Dendritic cell treated with granulocyte-macrophage colony-stimulating factor and Interleukin-4, amounts not matched to agents 40 ng/mL and 50 ng/mL, for 4 days (primary cell): ENCODE measurements around the gene SAPCD1.
A peak's percentile ranks its signal among the peaks of the same experiment; 100 is the strongest.

Experiments
- H3K27ac Mint-ChIP-seq: one replicate; pipeline ENCODE4 v1.8.0; 2022; ENCODE audit warnings: mild to moderate bottlenecking, mixed read lengths
- H3K27me3 Mint-ChIP-seq: one replicate; pipeline ENCODE4 v1.8.0; 2022; ENCODE audit warnings: mild to moderate bottlenecking, mixed read lengths
- H3K36me3 Mint-ChIP-seq: one replicate; pipeline ENCODE4 v1.8.0; 2022; ENCODE audit warnings: low read depth, mixed read lengths
- H3K4me1 Mint-ChIP-seq: one replicate; pipeline ENCODE4 v1.8.0; 2022; ENCODE audit warnings: low read depth, mixed read lengths
- H3K4me3 Mint-ChIP-seq: one replicate; pipeline ENCODE4 v1.8.0; 2022; ENCODE audit warnings: mild to moderate bottlenecking, moderate library complexity, mixed read lengths
- H3K9me3 Mint-ChIP-seq: one replicate; pipeline ENCODE4 v1.8.0; 2022; ENCODE audit warnings: mixed read lengths
- intact Hi-C: fragments of 100-400 bp; cut with micrococcal nuclease; formaldehyde crosslinking; loops from one replicate; pipeline ENCODE4 v1.15.0; 2022

Gene SAPCD1

DNA sequence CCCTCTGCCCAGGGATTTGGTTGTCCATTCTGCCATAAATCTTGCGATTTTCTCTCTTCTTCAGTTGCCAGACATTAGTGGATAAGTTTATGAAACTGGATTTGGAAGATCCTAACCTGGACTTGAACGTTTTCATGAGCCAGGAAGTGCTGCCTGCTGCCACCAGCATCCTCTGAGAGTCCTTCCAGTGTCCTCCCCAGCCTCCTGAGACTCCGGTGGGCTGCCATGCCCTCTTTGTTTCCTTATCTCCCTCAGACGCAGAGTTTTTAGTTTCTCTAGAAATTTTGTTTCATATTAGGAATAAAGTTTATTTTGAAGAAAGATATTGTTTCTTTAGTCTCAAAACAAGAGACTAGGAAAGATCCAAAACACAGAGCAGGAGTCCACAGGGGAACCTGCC is at the start of gene SAPCD1:
Gene SAPCD1 (plus strand): TSS at position 301 of the 400 bp plus-strand sequence. CDS start 399 bp downstream, outside the sequence.
- Mint-ChIP-seq H3K9me3 (no peaks in the 10 kb centered on the region), H3K36me3 (peaks cover 52% of the 10 kb centered on the region), H3K27ac (no peak within 1 kb of the TSS), H3K27me3 (peaks cover 3% of the 10 kb centered on the region), H3K4me1 (peaks cover 14% of the 10 kb centered on the region), H3K4me3 (no peak within 1 kb of the TSS)
- intact Hi-C loops, result no loop called here

DNA sequence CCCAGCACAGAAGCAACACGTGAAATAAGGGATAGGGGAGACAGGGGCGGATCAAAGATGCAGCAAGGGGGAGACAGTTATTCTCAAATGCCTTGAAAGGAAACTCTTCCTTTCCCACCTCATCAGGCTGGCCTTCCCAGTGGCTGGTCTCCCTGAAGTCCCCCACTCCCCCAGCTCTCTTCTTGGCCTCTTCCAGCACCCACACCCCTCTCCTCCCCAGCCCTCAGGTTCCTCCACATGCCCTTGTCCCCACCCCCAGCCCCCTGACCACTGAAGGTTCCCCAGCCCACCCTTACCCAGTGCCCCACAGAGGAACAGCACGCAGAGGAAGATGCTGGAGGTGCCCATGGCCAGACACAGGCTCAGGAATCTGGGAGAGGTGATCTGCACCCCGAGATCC is 49.0 kb upstream of the SAPCD1 start:
- Mint-ChIP-seq H3K27ac (peak overlapping the region; percentile 43), H3K36me3 (no peaks in the 10 kb centered on the region), H3K27me3 (no peaks in the 10 kb centered on the region), H3K4me3 (no peak overlapping the region), H3K4me1 (peaks cover 34% of the 10 kb centered on the region), H3K9me3 (no peaks in the 10 kb centered on the region)
- intact Hi-C loops, result no loop called here

DNA sequence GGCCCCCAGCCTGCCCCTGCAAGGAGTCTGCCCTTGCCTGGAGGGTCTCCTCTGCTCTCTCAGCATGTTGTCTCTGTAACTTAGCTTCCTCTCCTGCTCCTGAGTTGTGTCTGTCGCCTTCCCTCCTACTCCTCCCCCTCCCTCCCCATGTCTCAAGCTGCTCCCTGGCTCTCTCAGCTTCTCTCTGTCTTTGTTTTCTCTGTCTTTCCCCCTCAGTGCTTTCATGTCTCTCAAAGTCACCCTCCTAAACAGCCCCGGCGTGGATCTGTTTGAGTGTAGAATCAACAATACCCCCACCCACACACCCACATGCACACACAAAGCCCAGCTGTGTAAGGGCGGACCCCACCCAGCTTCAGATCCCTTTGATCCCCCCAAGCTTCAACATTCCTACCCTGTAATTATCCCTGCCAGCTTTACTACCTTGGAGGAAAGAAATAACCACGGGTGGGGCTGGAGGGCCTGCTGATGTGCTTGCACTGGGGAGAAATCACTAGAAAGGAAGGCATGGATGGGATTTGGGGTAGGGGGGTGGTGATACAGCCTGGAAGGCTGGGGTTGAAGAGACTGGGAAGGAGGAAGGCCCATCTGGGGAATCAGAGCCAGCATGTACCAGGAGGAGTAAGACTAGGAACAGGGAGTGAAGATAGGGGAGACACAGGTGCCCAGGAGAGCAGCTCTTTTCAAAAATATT is 48.3 kb upstream of the SAPCD1 start:
- intact Hi-C loops, result no loop called here
- Mint-ChIP-seq H3K4me3 (no peak overlapping the region), H3K27me3 (no peaks in the 10 kb centered on the region), H3K36me3 (no peaks in the 10 kb centered on the region), H3K9me3 (no peaks in the 10 kb centered on the region), H3K27ac (peak overlapping the region; percentile 43), H3K4me1 (peaks cover 34% of the 10 kb centered on the region)

DNA sequence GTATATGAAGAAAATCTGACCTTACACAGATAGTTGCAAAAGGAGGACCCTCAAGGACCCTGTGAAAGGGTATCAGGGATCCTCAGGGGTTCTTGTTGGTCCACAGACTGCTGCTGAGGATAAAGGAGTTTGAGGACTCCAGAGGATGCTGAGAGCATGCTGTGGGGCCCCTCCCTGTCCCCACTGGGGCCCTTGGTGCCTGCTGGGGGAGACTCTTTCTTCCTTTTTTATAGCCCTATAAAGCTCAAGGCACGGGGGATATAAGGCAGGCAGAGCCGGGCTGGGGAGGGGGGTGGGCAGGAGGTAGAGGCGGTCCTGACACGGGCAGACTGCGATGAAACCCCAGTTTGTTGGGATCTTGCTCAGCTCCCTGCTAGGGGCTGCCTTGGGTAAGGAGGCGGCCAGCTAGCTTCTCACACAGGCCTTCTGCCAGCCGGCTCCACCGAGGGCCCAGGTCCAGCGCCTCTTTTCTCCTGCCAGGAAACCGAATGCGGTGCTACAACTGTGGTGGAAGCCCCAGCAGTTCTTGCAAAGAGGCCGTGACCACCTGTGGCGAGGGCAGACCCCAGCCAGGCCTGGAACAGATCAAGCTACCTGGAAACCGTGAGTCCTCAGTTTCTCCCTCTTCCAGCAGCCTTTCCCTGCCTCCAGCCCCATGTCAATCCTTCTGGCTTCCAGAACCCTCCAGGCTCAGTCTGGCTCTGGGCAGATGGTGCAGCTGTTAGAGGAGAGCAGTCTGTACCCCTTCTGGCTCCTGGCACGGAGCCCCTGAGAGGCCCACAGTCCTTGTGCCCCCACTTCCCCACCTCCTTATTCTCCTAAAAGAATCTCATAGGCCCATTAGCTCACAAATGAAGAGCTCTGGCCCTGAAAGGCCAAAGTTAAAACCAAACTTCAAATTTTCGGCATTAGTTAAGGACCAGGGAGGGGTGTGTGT is 47.2 kb upstream of the SAPCD1 start, which contains the start of gene LY6G6D:
Gene LY6G6D (plus strand): TSS at position 327 of the 937 bp plus-strand sequence. CDS start 8 bp downstream, at position 335.
- no peaks in the 10 kb centered on the region for H3K9me3 Mint-ChIP-seq
- no peaks in the 10 kb centered on the region for H3K36me3 Mint-ChIP-seq
- no peaks in the 10 kb centered on the region for H3K27me3 Mint-ChIP-seq
- peak within 1 kb of the TSS; percentile 43 for H3K27ac Mint-ChIP-seq
- peaks cover 33% of the 10 kb centered on the region for H3K4me1 Mint-ChIP-seq
- intact Hi-C loops, result no loop called here
- no peak within 1 kb of the TSS for H3K4me3 Mint-ChIP-seq

DNA sequence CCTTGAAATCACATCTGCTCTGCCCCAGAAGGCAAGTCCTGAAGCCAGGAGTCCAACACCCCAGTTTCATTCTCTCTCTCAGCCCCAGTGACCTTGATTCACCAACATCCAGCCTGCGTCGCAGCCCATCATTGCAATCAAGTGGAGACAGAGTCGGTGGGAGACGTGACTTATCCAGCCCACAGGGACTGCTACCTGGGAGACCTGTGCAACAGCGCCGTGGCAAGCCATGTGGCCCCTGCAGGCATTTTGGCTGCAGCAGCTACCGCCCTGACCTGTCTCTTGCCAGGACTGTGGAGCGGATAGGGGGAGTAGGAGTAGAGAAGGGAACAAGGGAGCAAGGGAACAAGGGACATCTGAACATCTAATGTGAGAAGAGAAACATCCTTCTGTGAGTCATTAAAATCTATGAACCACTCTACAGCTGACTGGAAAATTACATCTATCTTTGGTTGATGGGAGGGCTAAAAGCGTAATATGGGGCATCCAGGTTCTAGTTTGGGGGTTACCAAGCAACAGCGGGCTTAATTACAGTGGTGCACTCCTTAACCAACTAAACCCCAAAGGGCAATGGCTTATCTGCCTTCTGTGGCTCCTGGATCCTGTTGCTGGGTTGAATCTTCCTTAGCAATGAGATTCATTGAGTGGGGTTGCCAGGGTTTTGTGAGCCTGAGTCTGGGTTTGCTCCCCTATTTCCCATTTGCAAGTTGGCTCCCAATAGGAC is 44.8 kb upstream of the SAPCD1 start:
- no peak overlapping the region for H3K27ac Mint-ChIP-seq

DNA sequence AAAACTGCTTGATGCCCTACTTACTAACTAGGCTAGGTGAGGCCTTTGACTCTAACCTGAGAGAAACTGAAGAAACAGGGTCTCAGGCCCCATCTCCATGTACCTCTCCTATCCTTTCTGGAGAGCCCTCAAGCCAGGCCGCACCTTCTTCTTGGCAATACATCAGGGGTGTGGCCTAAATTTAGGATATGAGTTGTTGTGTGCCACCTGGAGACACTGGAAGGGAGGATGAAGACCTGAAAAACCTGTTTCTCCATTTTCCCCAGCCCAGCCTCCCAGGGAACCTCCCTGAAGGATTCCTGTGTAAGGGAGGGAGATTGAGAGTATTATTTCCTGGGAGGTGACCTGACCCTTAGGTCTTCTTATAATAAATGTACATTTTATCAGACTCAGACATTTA is 44.2 kb upstream of the SAPCD1 start:
- peaks cover 8% of the 10 kb centered on the region for H3K27me3 Mint-ChIP-seq
- no peaks in the 10 kb centered on the region for H3K36me3 Mint-ChIP-seq
- H3K4me3 Mint-ChIP-seq, result no peak overlapping the region
- H3K9me3 Mint-ChIP-seq, result no peaks in the 10 kb centered on the region
- intact Hi-C loops, result no loop called here
- peaks cover 18% of the 10 kb centered on the region for H3K4me1 Mint-ChIP-seq
- H3K27ac Mint-ChIP-seq, result no peak overlapping the region

More for the DNA sequence above, 44.8 kb upstream of the SAPCD1 start:
- no peaks in the 10 kb centered on the region for H3K36me3 Mint-ChIP-seq
- no peaks in the 10 kb centered on the region for H3K9me3 Mint-ChIP-seq
- H3K4me1 Mint-ChIP-seq, result peaks cover 15% of the 10 kb centered on the region
- intact Hi-C loops, result no loop called here
- no peak overlapping the region for H3K4me3 Mint-ChIP-seq
- H3K27me3 Mint-ChIP-seq, result peaks cover 6% of the 10 kb centered on the region

DNA sequence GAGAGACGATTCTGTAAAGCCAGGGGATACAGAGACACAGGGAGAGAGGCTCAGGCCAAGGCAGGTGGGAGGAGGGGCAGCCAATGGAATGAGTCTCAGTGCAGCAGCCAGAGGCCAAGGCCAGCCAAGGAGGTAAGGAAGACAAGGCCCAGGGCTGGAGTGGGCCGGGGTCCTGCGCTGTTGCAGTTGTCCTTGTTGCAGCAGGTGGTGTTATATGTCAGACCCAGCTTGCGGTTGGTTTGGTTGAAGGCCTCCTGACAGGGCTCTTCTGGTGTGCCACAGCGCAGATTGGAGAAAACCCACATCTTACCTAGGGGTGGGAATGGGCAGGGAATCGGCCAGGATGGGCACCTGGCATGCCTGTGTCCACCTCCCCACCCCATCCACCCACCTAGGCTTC is 43.5 kb upstream of the SAPCD1 start:
- Mint-ChIP-seq H3K4me3 (no peak overlapping the region), H3K27ac (no peak overlapping the region)

DNA sequence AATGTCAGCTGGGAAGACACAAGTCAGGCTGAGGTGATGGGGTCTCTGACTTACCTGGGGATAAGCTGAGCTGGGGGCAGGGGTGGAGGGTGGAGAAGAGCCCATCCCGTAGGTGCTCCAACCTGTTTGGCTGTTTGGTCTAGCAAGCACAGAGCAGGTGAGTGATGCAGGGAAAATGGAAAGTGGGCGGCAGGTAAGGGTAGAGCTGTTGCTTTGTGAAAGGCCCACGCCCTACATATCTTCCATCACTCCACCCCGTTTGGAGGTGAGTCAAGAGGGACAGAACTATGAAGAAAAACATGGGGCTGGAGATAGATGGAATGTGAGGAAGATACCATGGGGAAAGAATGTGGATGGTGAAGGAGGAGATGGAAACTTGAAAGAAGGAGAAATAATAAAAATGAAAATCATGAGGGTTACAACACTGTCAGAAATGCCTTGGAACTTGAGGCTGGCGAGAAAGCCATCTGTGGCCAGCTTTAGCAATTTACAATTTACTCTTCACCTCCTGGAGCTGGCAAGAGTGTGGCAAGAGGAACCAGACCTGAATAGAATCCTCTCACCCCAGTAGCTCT is 42.2 kb upstream of the SAPCD1 start:
- H3K27me3 Mint-ChIP-seq, result peaks cover 21% of the 10 kb centered on the region
- peaks cover 15% of the 10 kb centered on the region for H3K36me3 Mint-ChIP-seq
- intact Hi-C loops, result no loop called here
- no peaks in the 10 kb centered on the region for H3K9me3 Mint-ChIP-seq
- H3K4me3 Mint-ChIP-seq, result no peak overlapping the region
- no peak overlapping the region for H3K27ac Mint-ChIP-seq
- H3K4me1 Mint-ChIP-seq, result peaks cover 30% of the 10 kb centered on the region

More for the DNA sequence above, 43.5 kb upstream of the SAPCD1 start:
- peaks cover 3% of the 10 kb centered on the region for H3K36me3 Mint-ChIP-seq
- peaks cover 15% of the 10 kb centered on the region for H3K27me3 Mint-ChIP-seq
- peaks cover 22% of the 10 kb centered on the region for H3K4me1 Mint-ChIP-seq
- H3K9me3 Mint-ChIP-seq, result no peaks in the 10 kb centered on the region
- intact Hi-C loops, result no loop called here

DNA sequence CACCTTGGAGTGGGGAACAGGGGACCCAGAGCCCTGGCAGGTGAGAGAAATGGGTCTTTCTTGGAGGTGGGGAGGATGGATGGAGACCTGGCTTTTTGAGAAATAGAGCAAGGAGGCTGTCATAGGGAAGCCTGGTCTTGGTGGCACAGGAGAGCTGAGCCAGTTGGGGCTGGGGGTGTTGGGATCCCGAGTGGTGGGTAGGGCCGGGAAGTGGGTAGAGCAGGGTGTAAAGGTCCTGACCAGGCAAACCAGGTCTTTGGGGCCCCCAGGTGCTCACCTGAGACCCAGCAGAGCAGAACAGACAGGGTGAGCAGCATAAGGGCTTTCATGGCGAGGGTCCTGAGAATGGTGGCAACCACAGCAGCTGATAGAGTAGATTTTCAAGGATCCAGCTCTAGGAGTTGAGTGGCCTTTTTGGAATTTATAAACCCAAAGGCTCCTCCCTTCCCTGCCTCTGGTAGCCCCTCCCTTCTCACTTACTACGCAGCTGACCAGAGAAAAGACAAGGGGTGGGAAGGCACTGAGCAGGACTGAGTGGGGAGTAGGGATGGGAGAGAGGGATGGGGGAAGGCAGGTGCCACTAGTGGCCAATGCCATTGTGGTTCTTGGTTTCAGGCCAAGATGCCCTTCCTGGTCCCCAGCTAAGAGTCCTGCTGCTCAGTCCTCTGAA is 41.0 kb upstream of the SAPCD1 start, which contains the start of gene LY6G6C:
Gene LY6G6C (minus strand): TSS at position 396 of the 670 bp plus-strand sequence. CDS start 67 bp downstream, at position 329.
- H3K36me3 Mint-ChIP-seq, result peaks cover 27% of the 10 kb centered on the region
- intact Hi-C loops, result no loop called here
- peaks cover 21% of the 10 kb centered on the region for H3K27me3 Mint-ChIP-seq
- H3K4me1 Mint-ChIP-seq, result peaks cover 42% of the 10 kb centered on the region
- no peak within 1 kb of the TSS for H3K4me3 Mint-ChIP-seq
- H3K9me3 Mint-ChIP-seq, result no peaks in the 10 kb centered on the region
- peak within 1 kb of the TSS; percentile 40 for H3K27ac Mint-ChIP-seq

DNA sequence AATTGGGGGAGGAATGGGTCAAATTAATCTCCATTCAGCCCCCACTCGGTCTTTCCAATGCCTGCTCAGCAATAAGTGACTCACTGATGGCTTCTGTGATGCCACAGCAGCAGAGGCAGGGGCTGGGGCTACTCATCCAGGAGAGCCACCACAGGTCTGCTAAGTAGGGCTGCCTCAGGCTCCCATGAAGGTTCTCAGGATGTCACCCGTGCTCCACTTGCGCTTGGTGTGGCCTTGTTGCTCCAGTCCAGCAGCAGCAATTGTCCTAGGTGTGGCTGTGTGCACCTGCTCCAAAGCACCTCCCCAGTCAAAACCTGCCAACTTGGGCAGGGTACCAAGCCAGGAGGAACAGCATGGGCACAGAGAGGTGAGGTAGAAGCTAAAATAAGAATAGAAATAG is 40.3 kb upstream of the SAPCD1 start:
- no peak overlapping the region for H3K27ac Mint-ChIP-seq
- intact Hi-C loops, result no loop called here
- H3K27me3 Mint-ChIP-seq, result peaks cover 21% of the 10 kb centered on the region
- peaks cover 48% of the 10 kb centered on the region for H3K4me1 Mint-ChIP-seq
- H3K36me3 Mint-ChIP-seq, result peaks cover 34% of the 10 kb centered on the region
- no peaks in the 10 kb centered on the region for H3K9me3 Mint-ChIP-seq
- H3K4me3 Mint-ChIP-seq, result no peak overlapping the region

DNA sequence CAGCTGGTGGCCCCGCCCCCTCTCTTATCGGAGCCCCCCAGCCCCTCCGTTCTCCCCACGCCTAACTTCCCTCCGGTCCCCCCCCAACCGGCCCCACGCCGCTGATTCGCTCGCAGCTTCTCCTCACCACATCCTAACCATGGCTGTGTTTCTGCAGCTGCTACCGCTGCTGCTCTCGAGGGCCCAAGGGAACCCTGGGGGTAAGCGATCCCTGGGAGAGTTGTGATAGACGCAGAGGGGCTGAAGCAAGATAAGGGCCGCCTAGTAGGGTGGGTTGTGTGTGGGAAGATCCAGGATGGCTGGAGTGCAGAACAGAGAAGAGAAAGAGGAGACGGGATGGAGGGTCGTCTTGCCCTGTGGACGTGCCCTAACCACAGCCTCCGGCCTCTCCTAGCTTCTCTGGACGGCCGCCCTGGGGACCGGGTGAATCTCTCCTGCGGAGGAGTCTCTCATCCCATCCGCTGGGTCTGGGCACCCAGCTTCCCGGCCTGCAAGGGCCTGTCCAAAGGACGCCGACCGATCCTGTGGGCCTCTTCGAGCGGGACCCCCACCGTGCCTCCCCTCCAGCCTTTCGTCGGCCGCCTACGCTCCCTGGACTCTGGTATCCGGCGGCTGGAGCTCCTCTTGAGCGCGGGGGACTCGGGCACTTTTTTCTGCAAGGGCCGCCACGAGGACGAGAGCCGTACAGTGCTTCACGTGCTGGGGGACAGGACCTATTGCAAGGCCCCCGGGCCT is 39.0 kb upstream of the SAPCD1 start, which contains the start of gene MPIG6B:
Gene MPIG6B (plus strand): TSS at position 129 of the 735 bp plus-strand sequence. CDS start 11 bp downstream, at position 140.
- intact Hi-C loops, result no loop called here
- Mint-ChIP-seq H3K27me3 (peaks cover 21% of the 10 kb centered on the region), H3K4me1 (peaks cover 61% of the 10 kb centered on the region), H3K9me3 (no peaks in the 10 kb centered on the region), H3K27ac (peak within 1 kb of the TSS; percentile 99), H3K36me3 (peaks cover 47% of the 10 kb centered on the region), H3K4me3 (no peak within 1 kb of the TSS)

DNA sequence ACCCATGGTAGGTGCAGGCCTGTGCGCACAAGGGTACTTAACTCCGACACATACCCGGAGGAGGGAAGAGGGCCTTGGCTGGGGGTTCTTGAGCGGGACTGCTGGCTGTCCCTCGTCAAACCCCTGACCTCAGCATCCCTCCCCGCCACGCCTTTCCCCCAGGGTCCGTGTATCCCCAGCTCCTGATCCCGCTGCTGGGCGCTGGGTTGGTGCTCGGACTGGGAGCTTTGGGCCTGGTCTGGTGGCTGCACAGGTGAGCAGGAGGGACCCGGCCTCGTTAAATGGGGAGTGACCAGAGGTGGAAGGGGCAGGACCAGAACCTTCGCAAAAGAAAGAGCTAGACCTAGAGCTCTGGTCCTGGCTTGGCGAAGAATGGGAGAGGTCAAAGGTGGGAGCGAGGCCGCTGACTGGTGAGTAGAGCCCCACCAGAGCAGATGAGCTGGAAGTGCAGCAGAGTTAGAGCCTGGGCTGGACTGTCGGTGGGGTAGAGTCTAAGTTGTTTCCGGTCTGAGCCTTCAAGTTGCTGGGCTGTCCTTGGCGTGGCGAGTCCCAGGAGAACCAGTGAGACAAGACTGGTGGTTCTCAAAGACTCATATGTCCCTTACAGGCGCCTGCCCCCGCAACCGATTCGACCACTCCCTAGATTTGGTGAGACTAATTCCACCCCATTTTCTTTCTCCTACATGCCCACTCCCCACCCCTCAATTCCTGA is 38.3 kb upstream of the SAPCD1 start:
- Mint-ChIP-seq H3K36me3 (peaks cover 54% of the 10 kb centered on the region), H3K4me3 (no peak overlapping the region), H3K27ac (peak overlapping the region; percentile 99)

More for the DNA sequence above, 38.3 kb upstream of the SAPCD1 start:
- intact Hi-C loops, result no loop called here
- Mint-ChIP-seq H3K9me3 (no peaks in the 10 kb centered on the region), H3K27me3 (peaks cover 21% of the 10 kb centered on the region), H3K4me1 (peaks cover 68% of the 10 kb centered on the region)
